Erythroblast (primary cell): ENCODE data around the gene PTS.

Experiments
- DNase-seq, 2 experiments: peaks; one replicate each; lab custom pipeline; 2025; lab: John Stamatoyannopoulos, UW
- GATA1 ChIP-seq: IDR thresholded peaks from 2 replicates; pipeline ENCODE4 v1.6.1; 2011; ENCODE audit warnings: low read depth, mild to moderate bottlenecking, control low read depth, low read length, moderate library complexity
- POLR2A ChIP-seq: IDR thresholded peaks from 2 replicates; pipeline ENCODE4 v1.6.1; 2011; ENCODE audit warnings: mild to moderate bottlenecking, low read length

The PTS gene

GRCh38 chr11:112265659-112266409 is 39.6 kb downstream of the PTS start:
- TF ChIP-seq GATA1 (no peak), POLR2A (no peak)

GRCh38 chr11:112266410-112266778 is 40.2 kb downstream of the PTS start:
- TF ChIP-seq GATA1 (no peak), POLR2A (no peak)
- no peak for DNase-seq

More at GRCh38 chr11:112265659-112266409, 39.6 kb downstream of the PTS start:
- no peak for DNase-seq

DNA sequence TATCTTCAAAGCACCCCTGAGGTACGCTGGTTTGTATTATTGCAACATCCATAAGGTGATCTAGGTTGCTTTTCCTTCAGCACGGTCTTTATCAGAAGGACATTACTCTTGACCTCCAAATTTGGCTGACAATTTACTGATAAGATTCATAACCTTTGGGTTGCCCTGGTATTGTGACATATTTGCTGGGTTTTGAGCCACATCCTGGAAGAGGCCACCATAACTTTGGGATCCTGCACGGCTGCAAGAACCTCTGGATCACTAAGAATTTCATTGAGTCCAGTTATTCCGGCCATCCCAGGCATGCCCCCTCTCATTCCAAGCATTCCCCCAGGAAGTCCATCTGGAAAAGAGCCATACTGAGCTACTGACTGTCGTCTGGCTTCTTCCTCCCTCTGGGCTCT is 41.0 kb downstream of the PTS start:
- TF ChIP-seq POLR2A, result no peak
- no peak for TF ChIP-seq GATA1
- DNase-seq, result no peak

DNA sequence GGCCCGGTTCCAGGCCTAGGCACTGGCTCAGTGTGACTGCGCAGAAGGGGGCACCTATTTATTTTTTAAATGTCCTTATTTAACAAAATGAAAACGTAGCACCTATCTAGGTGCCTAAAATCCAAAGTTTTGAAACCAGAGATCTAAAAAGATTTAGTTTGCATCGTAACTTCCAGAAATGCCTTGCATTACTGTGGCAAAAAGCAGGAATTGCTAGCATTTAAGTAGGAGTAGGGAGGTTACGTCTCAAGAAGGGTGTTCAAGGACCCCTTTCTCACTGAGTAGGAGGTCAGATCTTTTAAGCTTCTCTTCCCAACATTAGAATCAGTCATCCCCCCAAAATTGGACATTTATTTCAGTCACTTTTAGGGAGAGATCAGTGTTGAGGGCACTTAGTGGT is 42.2 kb downstream of the PTS start:
- DNase-seq, result no peak
- no peak for TF ChIP-seq POLR2A
- no peak for TF ChIP-seq GATA1

- DNase-seq, result no peak
- TF ChIP-seq GATA1, result no peak
- TF ChIP-seq POLR2A, result no peak
Observed at GRCh38 chr11:112269139-112269538, 42.9 kb downstream of the PTS start.

DNA sequence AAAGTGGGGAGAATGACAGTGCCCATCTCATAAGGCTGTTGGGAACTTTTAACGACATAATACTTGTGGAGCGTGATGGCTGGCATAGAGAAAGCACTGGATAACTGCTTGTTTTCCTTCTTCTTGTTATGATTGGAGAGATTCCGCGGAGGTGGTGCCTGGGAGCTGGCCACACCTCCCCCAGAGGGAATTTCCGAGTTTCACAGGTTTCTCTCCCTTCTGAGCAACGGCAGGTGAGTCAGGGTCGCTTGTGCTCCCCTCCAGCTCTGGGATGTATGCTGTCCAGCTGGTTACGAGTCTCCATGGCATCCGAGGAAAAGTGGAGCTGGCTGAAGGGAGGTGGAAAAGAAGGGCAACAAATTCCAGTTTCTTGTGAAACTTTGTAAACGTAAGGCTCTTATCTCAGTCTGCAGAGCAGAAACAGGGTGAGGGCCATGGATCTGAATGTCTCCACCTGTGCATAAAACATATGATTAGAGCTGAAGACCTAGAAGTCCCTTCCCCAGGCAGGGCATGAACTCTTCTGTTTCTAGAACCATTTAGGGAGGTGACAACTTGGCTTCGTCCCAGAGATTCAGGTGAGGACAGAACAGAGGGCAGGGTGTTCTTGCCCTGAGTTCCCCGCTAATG is 44.4 kb downstream of the PTS start:
- TF ChIP-seq POLR2A, result no peak
- TF ChIP-seq GATA1, result no peak
- no peak for DNase-seq

GRCh38 chr11:112271242-112271641 is 45.0 kb downstream of the PTS start:
- no peak for TF ChIP-seq POLR2A
- TF ChIP-seq GATA1, result no peak
- no peak for DNase-seq

DNA sequence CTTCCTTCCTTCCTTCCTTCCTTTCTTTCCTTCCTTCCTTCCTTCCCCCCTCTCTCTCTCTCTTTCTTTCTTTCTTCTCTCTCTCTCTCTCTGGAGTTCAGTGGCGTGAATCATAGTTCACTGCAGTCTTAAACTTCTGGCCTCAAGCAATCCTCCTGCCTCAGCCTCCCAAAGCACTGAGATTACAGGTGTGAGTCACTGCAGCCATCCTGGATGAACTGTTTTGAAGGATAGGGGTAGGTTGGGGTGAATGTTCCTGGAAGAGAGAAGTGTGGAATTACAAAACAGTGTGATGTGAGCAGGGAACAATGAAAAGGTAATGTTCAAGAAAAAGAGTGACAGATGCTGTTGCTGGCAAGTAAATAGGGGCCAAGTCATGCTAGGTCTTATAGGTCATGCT is 46.8 kb downstream of the PTS start:
- DNase-seq, result no peak
- TF ChIP-seq POLR2A (no peak), GATA1 (no peak)

DNA sequence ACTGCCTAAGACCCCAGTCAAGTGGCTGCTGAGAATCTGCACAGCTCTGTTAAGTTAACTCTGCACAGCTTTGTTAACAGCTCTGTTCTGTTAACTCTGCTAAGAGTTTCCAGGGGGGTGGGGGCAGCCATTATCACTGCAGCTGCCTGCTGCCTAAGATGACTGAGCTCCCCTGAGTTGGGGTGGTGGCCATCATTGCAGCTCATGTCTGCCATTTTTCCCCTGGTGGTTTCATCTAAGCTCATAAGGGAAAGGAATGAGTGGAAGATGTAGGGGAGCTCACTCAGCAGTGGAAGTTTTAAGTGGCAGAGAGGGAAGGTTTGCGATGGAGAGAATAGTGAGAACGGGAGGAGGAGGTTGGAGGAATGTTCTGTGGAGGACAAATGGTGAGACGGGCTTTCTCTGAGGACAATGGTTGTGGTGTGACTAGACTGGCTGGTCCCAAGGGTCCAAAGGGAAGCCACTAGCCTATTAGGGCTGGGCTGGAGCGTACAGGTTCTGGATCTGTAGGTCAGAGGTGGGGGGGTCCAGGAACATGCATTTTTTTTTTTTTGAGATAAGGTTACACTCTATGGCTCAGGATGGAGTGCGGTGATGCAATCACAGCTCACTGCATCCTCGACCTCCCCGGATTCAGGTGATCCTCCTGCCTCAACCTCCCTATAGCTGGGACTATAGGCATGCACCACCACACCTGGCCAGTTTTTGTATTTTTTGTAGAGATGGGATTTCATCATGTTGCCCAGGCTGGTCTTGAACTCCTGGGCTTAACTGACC is 48.0 kb downstream of the PTS start:
- TF ChIP-seq GATA1 (no peak), POLR2A (no peak)
- DNase-seq, result no peak

DNA sequence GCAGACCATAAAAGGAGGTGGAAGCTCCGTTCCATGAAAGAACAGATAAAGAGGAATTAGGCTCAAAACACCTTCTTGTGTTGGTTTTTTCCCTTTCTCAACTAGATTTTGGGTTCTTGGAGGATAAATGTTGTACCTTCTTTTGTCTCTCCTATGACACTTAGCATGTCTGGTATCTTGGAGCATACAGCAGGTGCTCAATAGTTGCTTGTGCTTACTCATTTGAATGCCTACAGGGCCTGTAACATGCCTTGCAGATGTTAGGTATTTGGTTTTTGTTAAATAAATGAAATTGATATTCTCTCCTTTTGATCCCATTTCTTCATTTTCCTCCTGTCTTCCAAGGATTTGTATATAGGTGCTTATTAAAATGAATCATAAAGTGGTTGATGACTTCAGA is 50.8 kb downstream of the PTS start:
- DNase-seq, result no peak
- no peak for TF ChIP-seq GATA1
- no peak for TF ChIP-seq POLR2A

DNA sequence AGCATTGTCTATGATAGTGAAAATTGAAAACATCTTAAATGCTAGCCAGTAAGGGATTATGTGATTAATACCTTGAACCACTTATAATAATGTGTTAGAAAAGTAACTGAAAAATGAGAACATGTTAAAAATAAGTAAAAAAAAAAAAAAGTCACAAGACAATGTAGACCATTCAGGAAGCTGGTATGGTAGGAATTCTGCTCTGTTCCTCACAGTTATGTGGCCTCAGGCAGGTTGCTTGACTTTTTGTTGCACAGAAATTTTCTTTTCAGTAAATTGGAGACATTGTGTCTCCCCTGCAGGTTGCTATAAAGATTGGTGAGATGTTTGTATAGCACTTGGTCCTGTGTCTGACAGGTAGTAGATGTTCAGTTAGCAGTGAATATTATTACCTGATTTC is 51.7 kb downstream of the PTS start:
- TF ChIP-seq POLR2A (no peak), GATA1 (no peak)
- DNase-seq, result no peak

GRCh38 chr11:112278803-112279202 is 52.6 kb downstream of the PTS start:
- no peak for TF ChIP-seq POLR2A
- no peak for TF ChIP-seq GATA1
- DNase-seq, result no peak

DNA sequence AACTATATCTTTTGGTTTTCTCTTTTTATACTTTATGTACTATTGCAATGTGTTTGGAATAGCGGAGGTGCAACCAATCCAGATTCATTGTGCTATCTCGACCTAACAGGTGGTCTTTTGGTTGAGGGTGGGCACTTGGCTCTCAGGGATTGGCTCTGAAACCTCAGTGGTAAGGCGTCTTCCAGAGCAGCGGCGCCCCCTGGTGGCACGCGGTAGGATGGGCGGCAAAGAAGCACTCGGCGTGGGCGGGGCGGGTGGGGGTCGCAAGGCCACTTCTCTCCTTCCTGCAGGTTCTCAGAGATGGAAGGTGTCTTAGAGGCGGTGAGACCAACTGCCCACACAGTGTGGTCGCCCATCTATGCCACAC is 53.7 kb downstream of the PTS start:
- peak; percentile 77 to 86 for DNase-seq
- TF ChIP-seq POLR2A (no peak), GATA1 (no peak)

- peak; percentile 79 to 86 for DNase-seq
- TF ChIP-seq GATA1, result no peak
- TF ChIP-seq POLR2A, result no peak
Observed at GRCh38 chr11:112280268-112281126, 54.3 kb downstream of the PTS start.
